CD14-positive monocyte (primary cell): ENCODE data around the gene IFITM2. TPM values are rescaled to one million over a fixed set of nuclear protein-coding genes. Genes with fewer than 3 reads are reported as not detected.

ENCODE experiments used
- DNase-seq, 3 donors: peaks; one replicate each; pipeline ENCODE4 v3.0.0-alpha.2; 2011 to 2022
- H2AFZ ChIP-seq: 2 replicates; pipeline ENCODE4 v1.6.0; 2012; ENCODE audit warnings: mild to moderate bottlenecking, low read depth, low read length, inconsistent platforms; ENCODE audit not compliant: insufficient read depth, poor library complexity, severe bottlenecking
- H3K27ac ChIP-seq, 2 donors: 1 replicate in 1 of 2; 2 replicates in 1 of 2; pipeline ENCODE4 v1.5.1; 2012 to 2013; ENCODE audit warnings: low read length in 2 of 2, control low read depth in 1 of 2, inconsistent platforms in 1 of 2, low read depth in 1 of 2, mild to moderate bottlenecking in 1 of 2
- H3K27me3 ChIP-seq, 2 donors: one replicate each; pipeline versions ENCODE4 v1.6.0 to v1.6.1; 2011 to 2013; ENCODE audit warnings: low read length in 2 of 2; ENCODE audit not compliant: control insufficient read depth in 2 of 2, insufficient read depth in 2 of 2
- H3K36me3 ChIP-seq, 2 donors: replicated peaks in 1 of 2; 1 replicate in 1 of 2; 2 replicates in 1 of 2; pipeline versions ENCODE4 v1.5.1 to v1.6.1; 2012 to 2013; ENCODE audit warnings: low read length in 2 of 2, control low read depth in 1 of 2, inconsistent platforms in 1 of 2, mild to moderate bottlenecking in 1 of 2; ENCODE audit not compliant: insufficient read depth in 2 of 2, control insufficient read depth in 1 of 2
- H3K4me1 ChIP-seq, 2 donors: 1 replicate in 1 of 2; 2 replicates in 1 of 2; pipeline versions ENCODE4 v1.5.1 to v1.6.1; 2012 to 2013; ENCODE audit warnings: low read length in 2 of 2, control low read depth in 1 of 2, inconsistent platforms in 1 of 2, mild to moderate bottlenecking in 1 of 2, moderate library complexity in 1 of 2; ENCODE audit not compliant: insufficient read depth in 2 of 2, control insufficient read depth in 1 of 2
- H3K4me2 ChIP-seq: replicated peaks from 2 replicates; pipeline ENCODE3; 2012; ENCODE audit warnings: low read length, moderate library complexity, mild to moderate bottlenecking; ENCODE audit not compliant: poor library complexity, severe bottlenecking; ENCODE audit errors: extremely low read depth
- H3K4me3 ChIP-seq, 3 experiments: fragments of 200-600 bp in 1 of 3; sonication (generic) in 1 of 3; replicated peaks in 1 of 3; 1 replicate in 2 of 3; 2 replicates in 1 of 3; pipeline ENCODE4 v1.5.1; 2011 to 2013; ENCODE audit warnings: low read length in 3 of 3, mild to moderate bottlenecking in 3 of 3, control low read depth in 2 of 3, low read depth in 2 of 3, inconsistent platforms in 1 of 3, moderate library complexity in 1 of 3
- H3K79me2 ChIP-seq: 2 replicates; pipeline ENCODE4 v1.6.0; 2012; ENCODE audit warnings: mild to moderate bottlenecking, control low read depth, inconsistent platforms, low read length, moderate library complexity; ENCODE audit not compliant: insufficient read depth
- H3K9ac ChIP-seq: 2 replicates; pipeline ENCODE4 v1.6.0; 2017; ENCODE audit warnings: low read length, mild to moderate bottlenecking; ENCODE audit not compliant: insufficient read depth, poor library complexity, severe bottlenecking
- H3K9me3 ChIP-seq, 2 donors: replicated peaks in 1 of 2; 1 replicate in 1 of 2; 2 replicates in 1 of 2; pipeline versions ENCODE4 v1.5.1 to v1.6.1; 2012 to 2013; ENCODE audit warnings: low read length in 2 of 2, control low read depth in 1 of 2; ENCODE audit not compliant: control insufficient read depth in 1 of 2, insufficient read depth in 1 of 2
- H4K20me1 ChIP-seq: 2 replicates; pipeline ENCODE4 v1.6.0; 2012; ENCODE audit warnings: mild to moderate bottlenecking, low read length, control low read depth, moderate library complexity; ENCODE audit not compliant: insufficient read depth
- H3K27ac Mint-ChIP-seq, 7 donors: one replicate each; pipeline ENCODE4 v1.8.0; 2020; ENCODE audit warnings: mild to moderate bottlenecking in 7 of 7, mixed read lengths in 7 of 7, moderate library complexity in 6 of 7, inconsistent platforms in 2 of 7
- H3K27me3 Mint-ChIP-seq, 3 donors: one replicate each; pipeline ENCODE4 v1.8.0; 2021 to 2022; ENCODE audit warnings: low read depth in 3 of 3, mild to moderate bottlenecking in 3 of 3, mixed read lengths in 3 of 3, moderate library complexity in 3 of 3, inconsistent platforms in 1 of 3
- H3K36me3 Mint-ChIP-seq, 2 donors: one replicate each; pipeline ENCODE4 v1.8.0; 2020; ENCODE audit warnings: mixed read lengths in 2 of 2, inconsistent platforms in 1 of 2, mild to moderate bottlenecking in 1 of 2
- H3K4me1 Mint-ChIP-seq: one replicate; pipeline ENCODE4 v1.8.0; 2020; ENCODE audit warnings: mild to moderate bottlenecking, mixed read lengths
- H3K4me3 Mint-ChIP-seq, 2 donors: one replicate each; pipeline ENCODE4 v1.8.0; 2020; ENCODE audit warnings: mild to moderate bottlenecking in 2 of 2, mixed read lengths in 2 of 2, moderate library complexity in 1 of 2
- H3K9me3 Mint-ChIP-seq, 7 donors: one replicate each; pipeline ENCODE4 v1.8.0; 2020 to 2022; ENCODE audit warnings: mixed read lengths in 7 of 7, mild to moderate bottlenecking in 6 of 7, moderate library complexity in 6 of 7, inconsistent platforms in 2 of 7
- WGBS: methylation state at CpG from one replicate; pipeline ENCODE4 v1.1.5; 2013; ENCODE audit warnings: missing lambda C conversion rate; ENCODE audit not compliant: insufficient coverage; 5-methylcytosine and 5-hydroxymethylcytosine counted together
- intact Hi-C, 2 donors: fragments of 100-400 bp; cut with micrococcal nuclease; formaldehyde crosslinking; loops; one replicate each; pipeline versions ENCODE4 v1.15.0 to v1.15.1; 2023
- polyA plus RNA-seq, 3 donors: library from polyadenylated mRNA; depleted of rRNA in 1 of 3; unstranded in 2 of 3; stranded (reverse) in 1 of 3; fragments of 300-500 nt in 2 of 3; fragments of >200 nt in 1 of 3; fragmentation: Illumina TruSeq in 2 of 3; gene quantifications; 1 replicate in 2 of 3; 2 replicates in 1 of 3; pipeline ENCODE4 v1.2.3, GENCODE V29; 2012 to 2021
- TF ChIP-seq, protein P1 (sequence below): fragments of 200-600 bp; IDR thresholded peaks from one replicate; pipeline ENCODE4 v1.8.0; 2022; ENCODE audit warnings: antibody characterized with exemption, mild to moderate bottlenecking

IFITM2 gene
- polyA plus RNA-seq, 3 donors = 625 to 1,147 (median 705) TPM

DNA sequence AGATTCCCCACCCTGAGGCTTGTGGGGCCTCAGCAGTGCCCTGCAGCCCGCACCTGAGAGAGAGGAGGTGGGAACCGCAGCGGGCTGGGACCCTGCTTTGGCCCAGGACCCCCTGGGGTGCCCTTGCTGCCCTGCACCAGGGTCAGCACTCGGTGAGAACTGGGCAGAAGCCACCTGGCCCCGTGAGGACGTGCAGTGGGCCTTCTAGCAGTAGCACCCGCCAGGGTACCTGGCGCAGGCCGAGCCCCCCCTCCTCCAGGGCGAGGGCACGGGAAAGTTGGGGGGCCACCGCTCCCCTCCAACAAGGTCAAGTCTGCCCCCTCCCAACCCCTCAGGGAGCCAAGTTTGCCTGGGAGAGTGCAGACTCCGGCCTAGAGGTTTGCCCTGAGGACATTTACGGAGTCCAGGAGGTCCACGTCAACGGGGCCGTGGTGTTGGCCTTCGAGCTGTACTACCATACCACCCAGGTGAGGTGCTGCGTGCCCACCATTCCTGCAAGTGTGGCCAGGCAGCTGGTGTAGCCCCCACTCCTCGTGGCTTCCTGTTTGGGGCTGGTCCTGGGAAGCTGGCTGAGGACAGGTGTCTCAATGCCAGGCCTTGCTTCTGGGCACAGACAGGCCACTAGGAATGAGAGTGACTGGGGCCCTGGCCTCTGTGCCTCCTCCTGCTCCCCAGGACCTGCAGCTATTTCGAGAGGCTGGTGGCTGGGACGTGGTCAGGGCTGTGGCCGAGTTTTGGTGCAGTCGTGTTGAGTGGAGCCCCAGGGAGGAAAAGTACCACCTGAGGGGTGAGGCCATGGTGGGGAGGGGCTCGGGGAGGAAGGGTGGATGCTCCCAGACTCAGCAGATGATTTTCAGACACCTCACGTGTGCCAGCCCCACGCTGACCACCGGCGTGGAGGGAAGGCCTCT is 15.2 kb upstream of the IFITM2 start:
- Histone ChIP-seq H3K4me1 (peaks cover 19 to 21% of the 10 kb centered on the region in 2 donors), H3K27ac (no peak overlapping the region), H3K4me3 (no peak overlapping the region), H3K79me2 (no peaks in the 10 kb centered on the region), H3K27me3 (peaks cover 0 to 10% of the 10 kb centered on the region in 2 donors), H3K9ac (no peak overlapping the region), H2AFZ (no peak overlapping the region), H3K4me2 (no peak overlapping the region), H4K20me1 (no peaks in the 10 kb centered on the region), H3K36me3 (no peaks in the 10 kb centered on the region), H3K9me3 (no peaks in the 10 kb centered on the region)
- H3K27ac Mint-ChIP-seq = no peak overlapping the region
- 94% methylated on average over 22 of the region's 29 CpGs for WGBS
- peaks cover 15 to 43% (median 20%) of the 10 kb centered on the region in 3 donors for H3K27me3 Mint-ChIP-seq
- H3K4me1 Mint-ChIP-seq = peaks cover 18% of the 10 kb centered on the region
- TF ChIP-seq, protein P1, sequence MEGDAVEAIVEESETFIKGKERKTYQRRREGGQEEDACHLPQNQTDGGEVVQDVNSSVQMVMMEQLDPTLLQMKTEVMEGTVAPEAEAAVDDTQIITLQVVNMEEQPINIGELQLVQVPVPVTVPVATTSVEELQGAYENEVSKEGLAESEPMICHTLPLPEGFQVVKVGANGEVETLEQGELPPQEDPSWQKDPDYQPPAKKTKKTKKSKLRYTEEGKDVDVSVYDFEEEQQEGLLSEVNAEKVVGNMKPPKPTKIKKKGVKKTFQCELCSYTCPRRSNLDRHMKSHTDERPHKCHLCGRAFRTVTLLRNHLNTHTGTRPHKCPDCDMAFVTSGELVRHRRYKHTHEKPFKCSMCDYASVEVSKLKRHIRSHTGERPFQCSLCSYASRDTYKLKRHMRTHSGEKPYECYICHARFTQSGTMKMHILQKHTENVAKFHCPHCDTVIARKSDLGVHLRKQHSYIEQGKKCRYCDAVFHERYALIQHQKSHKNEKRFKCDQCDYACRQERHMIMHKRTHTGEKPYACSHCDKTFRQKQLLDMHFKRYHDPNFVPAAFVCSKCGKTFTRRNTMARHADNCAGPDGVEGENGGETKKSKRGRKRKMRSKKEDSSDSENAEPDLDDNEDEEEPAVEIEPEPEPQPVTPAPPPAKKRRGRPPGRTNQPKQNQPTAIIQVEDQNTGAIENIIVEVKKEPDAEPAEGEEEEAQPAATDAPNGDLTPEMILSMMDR = no peak
- peaks cover 7 to 10% of the 10 kb centered on the region in 2 donors for H3K36me3 Mint-ChIP-seq
- intact Hi-C loops = no loop called here
- no peak overlapping the region for H3K4me3 Mint-ChIP-seq
- no peak for DNase-seq
- H3K9me3 Mint-ChIP-seq = peaks cover 0 to 5% (median 3%) of the 10 kb centered on the region in 7 donors

DNA sequence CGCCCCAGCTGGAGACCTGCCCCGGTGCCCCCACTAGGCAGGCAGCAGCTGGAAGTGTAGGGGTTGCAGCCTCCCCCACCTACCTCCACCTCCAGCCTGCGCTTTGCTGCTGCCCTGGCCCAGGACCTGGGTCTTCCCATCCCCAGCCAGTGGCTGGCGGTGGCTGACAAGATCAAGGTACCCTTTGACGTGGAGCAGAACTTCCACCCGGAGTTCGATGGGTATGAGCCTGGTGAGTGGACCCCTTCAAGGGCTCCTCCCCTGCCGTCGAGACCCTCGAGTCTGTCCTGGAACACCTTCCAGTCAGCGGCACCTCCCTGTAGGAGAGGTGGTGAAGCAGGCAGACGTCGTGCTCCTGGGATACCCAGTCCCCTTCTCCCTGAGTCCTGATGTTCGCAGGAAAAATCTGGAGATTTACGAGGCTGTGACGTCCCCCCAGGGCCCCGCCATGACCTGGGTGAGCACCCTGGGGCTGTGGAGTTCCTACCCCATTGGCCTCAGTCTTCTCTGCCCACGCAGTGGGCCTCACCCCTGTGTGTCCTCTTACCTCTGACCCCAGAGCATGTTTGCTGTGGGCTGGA is 14.3 kb upstream of the IFITM2 start:
- no peak overlapping the region for H2AFZ ChIP-seq
- DNase-seq = no peak
- H3K27ac Mint-ChIP-seq = no peak overlapping the region
- H3K4me3 ChIP-seq = no peak overlapping the region
- H3K4me3 Mint-ChIP-seq = no peak overlapping the region
- intact Hi-C loops = no loop called here
- H3K4me1 ChIP-seq = peaks cover 16 to 19% of the 10 kb centered on the region in 2 donors
- H4K20me1 ChIP-seq = no peaks in the 10 kb centered on the region
- peaks cover 0 to 2% of the 10 kb centered on the region in 2 donors for H3K27me3 ChIP-seq
- H3K27me3 Mint-ChIP-seq = peaks cover 9 to 43% (median 15%) of the 10 kb centered on the region in 3 donors
- TF ChIP-seq, protein P1 = no peak
- no peak overlapping the region for H3K27ac ChIP-seq
- peaks cover 0 to 2% (median 0%) of the 10 kb centered on the region in 7 donors for H3K9me3 Mint-ChIP-seq
- no peak overlapping the region for H3K9ac ChIP-seq
- no peak overlapping the region for H3K4me2 ChIP-seq
- peaks cover 13% of the 10 kb centered on the region for H3K4me1 Mint-ChIP-seq
- H3K9me3 ChIP-seq = no peaks in the 10 kb centered on the region
- H3K36me3 Mint-ChIP-seq = peaks cover 5 to 10% of the 10 kb centered on the region in 2 donors
- no peaks in the 10 kb centered on the region for H3K36me3 ChIP-seq
- no peaks in the 10 kb centered on the region for H3K79me2 ChIP-seq
- WGBS = 93% methylated on average over 6 of the region's 18 CpGs
